HCEC 1CT (cell line): ENCODE results near the gene BMP7.
"Not testable (repeated sequence)": the region's sequence is repeated elsewhere in the genome, so short reads cannot be mapped to it uniquely, and the experiment has no call there.

Experiments used
- DNase-seq: peaks from one replicate; pipeline ENCODE4 v3.0.0-alpha.2; 2017

The BMP7 gene

DNA sequence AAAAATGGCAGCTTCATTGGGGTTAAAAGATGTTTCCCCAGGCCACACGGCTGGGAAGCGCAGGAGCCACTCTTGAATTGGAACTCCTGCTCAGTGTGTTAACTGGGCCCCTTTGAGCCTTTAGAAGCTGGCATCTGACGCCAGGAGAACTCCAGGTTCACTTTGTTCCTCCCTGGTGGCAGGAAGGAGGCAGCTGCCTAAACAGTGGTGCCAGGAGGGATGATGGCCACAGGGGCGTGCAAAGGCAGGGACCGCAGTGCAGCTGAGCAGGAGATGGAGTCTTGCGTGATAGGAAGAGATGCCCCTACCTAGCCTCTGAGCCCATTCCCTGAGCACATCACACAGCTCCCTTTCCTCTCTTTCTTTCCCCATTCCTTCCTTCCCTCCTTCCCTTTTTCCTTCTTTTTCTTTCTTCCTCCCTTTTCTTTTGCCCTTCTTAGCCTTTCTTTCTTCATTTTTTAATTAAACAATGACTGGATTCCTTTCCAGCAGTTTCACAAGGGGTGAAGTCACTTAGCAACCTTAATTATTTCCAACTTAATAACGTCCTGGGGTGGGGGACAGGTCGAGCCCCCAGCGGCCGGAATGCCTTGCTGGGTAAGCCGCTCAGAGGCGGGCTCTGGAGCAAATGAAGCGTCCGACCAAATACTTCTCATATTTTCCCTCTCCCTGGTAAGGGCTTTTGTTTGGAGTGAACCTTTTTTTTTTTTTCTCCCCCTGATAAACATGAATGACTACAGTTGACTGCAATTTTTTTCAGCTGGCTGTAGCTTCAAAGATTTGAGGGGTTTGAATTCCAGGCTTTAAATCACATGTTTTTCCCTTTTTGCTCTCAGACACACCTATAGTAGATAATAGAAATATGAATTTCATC lies 20.8 kb upstream of the BMP7 start:
- no peak for DNase-seq

DNA sequence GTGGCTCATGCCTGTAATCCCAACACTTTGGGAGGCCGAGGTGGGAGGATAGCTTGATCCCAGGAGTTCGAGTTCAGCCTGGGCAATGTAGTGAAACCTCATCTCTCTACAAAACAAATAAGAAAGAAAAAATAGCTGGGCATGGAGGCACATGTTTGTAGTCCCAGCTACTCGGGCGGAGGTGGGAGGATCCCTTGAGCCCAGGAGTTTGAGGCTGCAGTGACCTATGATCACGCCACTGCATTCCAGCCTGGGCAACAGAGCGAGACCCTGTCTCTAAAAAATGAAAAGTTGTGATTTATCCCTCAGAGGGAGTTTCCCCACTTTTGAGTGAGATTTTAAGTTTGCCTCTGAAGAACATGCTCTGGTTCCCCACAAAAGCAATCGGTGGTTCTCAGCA lies 17.4 kb upstream of the BMP7 start:
- DNase-seq, result no peak

DNA sequence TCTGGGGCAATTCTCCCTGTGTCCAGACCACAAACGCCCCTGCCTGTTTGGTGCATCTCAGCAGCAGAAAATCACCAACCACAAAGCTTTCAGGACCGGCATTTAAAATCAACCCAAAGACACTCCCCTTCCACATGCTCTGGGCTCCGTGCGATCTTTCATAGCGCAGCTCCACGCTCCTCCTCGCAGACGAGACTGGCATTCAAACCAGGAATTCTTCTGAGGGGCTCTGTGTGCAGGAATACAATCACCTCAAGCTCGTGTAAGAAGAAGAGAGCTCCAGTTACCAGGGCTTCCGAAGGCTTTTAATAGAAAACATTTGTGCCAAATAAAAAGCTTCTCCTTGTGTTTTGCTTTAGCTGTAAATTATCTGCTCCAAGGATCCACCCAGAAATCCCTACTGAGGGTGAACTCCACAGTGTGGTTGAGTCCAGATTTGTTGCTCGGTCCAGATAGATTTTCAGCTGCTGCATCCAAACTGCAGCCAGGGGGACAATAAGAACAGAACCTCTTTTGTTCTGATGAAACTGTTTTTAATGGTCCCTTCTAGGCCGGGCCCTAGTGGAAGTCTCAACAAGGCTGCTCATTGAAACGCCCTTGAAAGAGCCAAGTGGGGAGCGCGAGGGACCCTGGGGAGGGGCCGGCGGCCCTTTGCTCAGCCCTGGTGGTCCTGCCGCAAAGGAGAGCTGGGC lies 16.4 kb upstream of the BMP7 start:
- DNase-seq, result no peak

DNA sequence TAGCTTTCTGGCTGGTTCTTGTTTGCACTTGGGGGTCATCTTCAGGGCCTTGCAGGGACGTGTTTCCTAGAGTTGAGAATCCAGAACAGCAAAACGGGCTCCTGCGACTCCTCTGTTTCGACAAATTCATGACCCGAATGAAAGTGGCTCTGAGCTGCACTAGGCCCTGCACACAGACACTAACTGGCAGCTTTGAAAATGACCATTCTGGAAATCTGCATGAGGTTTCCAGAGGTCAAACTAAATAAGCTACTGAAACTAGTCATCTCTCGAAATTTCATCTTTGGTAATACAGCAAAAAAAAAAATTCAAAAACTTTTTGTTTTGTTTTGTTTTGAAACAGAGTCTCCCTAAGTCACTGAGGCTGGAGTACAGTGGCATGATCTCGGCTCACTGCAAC lies 15.5 kb upstream of the BMP7 start:
- DNase-seq, result no peak

DNA sequence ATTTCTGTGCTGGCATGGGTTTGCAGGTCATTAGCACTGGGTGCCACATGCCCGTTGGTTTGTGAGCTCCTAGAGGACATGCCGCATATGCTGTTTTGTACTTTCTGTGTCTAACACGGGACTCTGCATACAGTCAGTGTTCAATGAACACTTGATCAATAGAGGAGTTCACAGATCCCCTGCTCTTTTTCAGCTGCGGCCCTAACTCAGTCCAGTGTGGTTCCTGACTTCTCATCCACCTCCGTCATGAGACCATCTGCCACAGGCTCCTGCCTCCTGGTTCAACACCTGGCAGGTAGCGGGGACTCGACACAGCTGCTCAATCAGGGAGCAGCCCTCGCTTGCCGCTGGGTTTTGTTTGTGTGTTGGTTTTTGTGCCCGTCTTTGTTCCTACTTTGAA lies 13.8 kb upstream of the BMP7 start:
- DNase-seq, result no peak

DNA sequence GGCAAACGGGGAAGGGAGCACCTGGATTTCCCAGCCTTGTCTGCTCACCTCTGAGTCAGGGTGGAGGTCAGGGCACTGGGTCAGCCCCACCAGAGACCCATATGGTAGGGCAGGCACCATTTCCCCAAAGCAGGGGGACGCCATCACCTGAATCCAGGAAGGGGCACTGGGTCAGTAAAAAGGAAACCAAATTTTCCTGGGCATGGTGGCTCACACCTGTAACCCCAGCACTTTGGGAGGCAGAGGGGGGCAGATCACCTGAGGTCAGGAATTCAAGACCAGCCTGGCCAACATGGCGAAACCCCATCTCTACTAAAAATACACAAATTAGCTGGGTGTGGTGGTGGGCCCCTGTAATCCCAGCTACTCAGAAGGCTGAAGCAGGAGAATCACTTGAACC lies 13.1 kb upstream of the BMP7 start:
- not testable (repeated sequence) for DNase-seq

DNA sequence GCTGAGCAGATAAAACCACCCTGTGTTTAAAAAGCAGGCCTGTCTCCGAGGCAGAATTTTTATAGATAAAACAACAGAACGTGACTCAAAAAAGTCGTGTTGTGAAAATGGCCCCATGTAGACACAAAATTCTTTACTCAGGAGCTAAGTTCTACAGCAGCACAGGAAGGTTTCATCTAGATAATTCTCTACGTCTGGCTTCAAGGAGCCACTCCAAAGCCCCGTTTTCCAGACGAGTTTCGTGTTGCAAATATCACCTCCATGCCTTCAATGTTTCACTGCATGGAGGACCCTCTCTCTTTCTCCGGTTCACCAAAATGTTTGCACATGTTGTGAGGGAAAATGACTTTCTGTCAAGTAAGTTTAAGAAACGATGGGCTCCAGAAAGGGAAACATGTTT lies 12.0 kb upstream of the BMP7 start:
- no peak for DNase-seq

DNA sequence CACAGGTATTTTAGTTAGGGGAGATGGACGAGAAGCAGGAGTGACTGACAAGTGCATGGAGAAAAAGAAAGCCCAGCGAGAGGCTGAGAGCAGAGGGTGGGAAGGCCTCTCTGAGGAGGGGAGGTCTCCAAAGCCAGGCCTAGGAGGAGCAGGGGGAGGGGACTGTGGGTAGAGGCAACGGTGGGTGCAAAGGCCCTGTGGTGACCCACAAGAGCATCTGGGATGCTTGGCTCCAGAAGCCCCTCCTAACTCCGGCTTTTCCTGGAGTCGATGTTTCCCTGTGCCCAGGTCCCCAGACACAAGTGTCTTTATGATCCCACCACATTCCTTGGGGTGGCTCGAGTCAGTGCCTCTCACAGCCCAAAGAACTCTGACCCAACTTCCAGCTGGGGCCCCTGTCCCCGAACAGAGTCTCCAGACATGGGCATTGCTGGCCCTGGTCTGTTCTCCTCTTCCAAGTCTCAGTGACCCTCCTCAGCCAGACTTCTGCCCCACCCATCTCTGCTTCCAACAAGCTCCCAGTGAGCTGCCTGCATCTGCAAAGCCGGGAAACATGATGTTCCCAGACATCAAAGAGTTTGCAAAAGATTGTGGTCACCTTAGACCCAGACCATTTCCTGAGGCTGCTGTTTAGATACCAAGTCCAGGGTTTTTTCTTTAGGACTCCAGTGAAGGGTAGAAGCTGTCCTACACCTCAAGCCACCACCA lies 11.1 kb upstream of the BMP7 start:
- no peak for DNase-seq

DNA sequence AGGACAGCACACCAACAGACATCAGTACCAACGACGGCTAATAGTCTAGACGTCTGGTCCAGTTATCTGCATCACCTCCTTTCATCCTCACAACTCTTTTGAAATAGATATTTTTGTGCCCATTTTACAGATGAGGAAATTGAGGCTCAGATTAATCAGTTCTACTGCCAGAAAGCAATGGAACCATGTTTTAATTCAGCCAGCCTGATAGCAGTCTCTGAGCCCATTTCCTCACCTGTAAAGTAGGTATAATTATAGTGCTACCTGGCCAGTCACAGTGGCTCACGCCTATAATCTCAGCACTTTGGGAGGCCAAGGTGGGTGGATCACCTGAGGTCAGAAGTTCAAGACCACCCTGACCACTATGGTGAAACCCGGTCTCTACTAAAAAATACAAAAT lies 9.8 kb upstream of the BMP7 start:
- DNase-seq, result no peak

DNA sequence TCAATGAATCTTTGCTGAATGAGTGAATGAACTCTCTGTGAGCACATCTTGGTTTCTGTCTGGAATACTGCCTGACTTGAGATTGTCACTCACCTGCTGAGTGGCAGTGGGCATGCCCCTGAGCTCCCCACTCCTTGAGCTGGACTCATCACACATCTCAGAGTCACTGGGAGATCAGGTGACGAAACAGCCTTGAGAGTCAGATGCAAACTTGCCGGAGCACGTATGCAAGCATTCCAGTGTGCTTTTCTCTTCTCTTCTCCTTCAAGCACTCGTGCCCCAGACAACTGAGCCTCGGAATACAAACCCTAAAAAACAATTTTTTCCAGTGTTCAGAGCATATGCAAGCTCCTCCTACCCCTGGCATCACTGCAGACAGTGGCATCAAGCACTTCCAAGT lies 9.4 kb upstream of the BMP7 start:
- DNase-seq, result no peak

DNA sequence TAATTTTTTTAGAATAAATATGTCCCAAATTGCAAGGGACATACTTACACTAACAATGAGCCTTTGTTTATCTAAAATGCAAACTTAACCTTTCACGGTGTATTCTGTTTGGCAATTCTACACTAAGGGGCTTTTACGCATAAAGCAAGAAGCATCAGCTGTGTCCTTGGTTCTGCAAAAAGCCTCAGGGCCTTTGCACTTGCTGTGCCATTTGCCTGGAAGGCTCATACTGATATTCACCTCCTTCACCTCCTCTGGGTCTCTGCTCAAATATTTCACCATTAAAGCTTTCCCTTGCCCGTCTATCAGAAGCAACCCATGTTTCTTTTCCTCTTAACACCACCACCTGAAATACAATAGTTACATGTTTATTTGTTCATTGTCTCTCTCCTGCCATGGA lies 8.9 kb upstream of the BMP7 start:
- no peak for DNase-seq

DNA sequence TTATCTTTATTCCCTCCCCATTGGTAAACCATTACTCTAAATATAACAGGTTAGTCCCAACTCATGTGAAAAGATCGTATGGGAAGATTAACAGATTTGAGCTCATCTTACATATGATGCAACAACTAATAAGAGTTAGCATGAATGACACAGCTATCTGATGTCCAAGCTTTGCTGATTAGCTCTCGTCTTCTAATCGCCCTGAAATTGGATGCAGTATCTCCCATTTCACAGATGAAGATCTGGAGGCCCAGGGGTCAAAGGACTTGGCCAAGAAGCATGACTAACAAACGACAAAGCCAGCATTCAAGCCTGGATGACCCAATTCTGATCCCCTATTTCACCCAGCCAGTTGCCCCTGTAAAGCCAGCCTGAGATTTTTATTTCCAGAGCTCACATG lies 8.4 kb upstream of the BMP7 start:
- DNase-seq, result no peak

DNA sequence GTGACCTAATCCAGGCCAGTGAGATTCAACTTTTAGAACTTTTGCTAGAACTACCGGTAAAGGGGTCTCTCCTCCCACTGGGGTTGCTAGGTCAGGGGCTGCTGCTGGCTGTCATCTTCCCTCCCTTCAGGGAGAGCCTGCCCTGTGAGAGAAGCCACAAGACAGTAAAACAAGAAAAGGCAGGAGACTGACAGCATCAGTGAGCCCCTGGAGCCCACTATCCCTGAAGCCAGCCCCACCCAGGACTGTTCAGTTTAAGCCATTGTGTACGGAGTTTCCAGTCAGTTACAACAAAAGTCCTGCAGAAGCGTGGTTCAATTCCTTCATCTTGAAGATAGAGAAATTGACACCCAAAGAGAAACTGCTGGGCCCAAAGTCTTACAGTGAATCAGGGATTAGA lies 7.9 kb upstream of the BMP7 start:
- no peak for DNase-seq

DNA sequence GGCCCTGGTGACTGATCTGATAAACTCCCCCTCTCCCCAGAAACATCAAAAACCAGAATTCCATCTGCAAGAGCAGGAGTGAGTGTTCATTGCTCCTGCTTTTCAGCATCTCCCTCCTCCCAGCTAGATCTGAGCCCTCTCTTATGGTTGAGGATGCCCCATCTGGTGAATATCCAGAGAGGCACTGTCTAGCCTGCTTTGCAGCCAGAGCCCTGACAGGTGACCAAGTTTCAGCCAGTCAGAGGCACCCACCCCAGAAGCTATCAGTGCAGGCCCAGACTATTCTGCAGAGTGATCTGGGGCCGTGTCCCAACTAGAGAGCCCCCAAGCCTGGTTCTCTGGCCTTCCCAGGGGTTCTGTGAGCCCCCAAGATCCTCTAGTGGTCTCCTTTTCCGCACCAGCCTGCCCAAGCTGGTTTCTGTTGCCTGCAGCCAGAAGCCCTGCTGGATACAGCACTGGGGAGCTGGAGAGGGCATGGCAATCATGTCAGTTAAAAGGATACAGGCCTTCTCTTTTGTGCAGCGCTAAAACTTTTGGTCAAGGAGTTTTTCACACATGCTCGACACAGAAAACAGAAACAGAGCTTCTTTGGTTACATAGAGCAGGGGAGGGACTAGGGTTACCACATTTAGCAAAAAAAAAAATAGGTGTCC lies 6.6 kb upstream of the BMP7 start:
- no peak for DNase-seq

DNA sequence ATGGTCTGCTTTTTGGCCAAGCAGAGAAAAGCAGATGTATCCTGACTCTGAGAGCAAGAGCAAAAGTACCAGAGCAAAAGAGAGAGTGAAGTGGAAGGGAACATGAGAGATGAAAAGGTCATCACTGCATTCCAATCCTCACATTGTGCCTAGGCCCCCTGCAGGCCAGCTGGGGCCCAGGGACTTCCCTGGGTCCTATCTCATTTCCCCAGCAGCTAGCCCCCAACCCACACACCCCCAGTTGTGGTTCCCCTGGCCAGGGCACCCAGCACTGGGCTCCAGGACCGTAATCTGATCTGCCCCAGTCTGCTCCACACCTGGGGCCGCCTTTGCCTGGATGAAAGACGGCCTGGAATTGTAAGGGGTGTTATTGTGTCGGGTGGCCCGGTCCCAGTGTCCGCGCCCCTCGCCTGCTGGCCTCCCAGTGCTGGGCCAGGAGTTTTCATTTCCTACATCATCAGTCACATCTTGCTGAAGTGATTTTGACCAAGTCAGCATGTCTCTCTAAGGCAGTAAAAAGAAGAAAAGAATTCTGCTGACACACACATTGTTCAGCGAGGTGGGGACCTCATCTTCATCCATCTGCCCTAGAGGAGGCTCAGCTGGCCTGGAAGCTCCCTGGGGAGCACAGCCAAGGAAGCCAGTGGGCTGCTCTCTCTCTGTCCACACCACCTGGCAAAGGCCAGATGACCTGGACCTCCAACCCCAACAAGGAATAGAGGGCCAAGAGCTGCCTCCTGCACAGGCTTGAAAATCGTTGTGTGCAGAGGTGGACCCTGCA lies 4.0 kb upstream of the BMP7 start:
- DNase-seq, result no peak

DNA sequence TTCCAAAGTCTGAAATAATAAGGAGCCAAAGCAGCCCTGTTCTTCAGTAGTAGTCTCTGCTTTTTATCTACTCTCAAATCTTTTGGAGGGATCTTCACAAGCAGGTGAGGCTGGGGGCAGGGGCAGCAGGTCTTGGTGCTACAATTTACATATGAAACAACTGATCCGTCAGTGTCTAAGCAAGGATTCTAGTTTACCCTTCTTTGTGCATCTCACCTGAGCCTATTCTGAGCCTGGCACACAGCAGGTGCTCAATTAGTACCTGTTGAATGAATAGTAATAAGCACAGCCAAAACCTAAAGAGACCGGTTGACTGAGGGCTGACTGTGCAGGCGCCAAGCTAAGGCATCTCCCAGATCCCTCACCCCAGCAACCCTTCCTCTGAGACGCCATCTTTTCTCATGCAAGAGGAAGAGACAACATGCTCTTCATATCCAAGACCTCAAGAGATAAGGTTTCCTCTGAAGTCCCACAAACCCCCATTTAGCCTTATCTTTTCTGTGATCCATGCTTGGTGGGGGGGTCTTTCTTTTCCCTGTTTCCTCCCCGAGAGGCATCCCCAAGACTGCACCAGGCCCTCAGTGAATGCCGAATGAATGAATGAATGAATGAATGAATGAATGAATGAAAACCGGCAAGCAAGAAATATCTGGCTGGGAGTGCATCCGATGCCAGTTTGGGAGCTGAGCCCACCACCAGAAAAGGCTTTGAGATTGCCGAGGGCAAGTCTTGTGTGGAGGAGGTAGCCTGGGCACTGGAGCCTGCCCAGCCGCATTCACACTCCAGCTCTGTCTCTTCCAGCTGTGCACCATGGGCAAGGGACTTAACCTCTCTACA lies 2.9 kb upstream of the BMP7 start:
- no peak for DNase-seq

DNA sequence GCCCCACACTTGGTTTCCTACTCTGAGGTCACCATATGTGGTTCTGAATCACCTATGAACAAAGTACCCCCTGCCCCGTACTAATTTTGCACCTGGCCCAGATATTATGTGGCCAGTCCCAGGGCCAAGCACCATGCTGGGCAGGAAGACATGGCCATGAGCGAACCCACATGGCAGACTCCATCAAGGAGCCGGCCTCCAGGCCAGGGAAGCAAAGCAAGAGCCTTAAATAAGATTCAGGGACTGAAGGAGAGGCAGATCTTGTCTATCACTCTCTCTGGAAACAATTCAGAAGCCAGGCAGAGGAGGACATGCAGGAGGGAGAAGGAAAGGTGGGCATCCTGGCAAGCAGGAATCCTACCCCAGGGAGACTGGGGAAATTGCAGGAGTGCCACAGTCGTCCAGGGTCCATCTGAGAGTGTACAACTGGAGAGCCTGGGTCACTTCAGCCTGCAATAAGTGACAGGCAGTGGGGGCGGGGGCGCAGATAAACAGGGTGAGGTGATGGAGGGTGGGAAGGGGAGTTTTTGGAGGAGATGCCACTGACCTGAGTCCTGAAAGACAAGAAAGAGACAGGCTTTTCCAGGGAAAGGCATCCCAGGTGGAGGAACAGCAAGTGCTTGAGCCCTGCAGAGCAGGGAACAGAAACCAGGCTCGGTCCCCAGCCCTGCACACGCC lies 2.1 kb upstream of the BMP7 start:
- no peak for DNase-seq

DNA sequence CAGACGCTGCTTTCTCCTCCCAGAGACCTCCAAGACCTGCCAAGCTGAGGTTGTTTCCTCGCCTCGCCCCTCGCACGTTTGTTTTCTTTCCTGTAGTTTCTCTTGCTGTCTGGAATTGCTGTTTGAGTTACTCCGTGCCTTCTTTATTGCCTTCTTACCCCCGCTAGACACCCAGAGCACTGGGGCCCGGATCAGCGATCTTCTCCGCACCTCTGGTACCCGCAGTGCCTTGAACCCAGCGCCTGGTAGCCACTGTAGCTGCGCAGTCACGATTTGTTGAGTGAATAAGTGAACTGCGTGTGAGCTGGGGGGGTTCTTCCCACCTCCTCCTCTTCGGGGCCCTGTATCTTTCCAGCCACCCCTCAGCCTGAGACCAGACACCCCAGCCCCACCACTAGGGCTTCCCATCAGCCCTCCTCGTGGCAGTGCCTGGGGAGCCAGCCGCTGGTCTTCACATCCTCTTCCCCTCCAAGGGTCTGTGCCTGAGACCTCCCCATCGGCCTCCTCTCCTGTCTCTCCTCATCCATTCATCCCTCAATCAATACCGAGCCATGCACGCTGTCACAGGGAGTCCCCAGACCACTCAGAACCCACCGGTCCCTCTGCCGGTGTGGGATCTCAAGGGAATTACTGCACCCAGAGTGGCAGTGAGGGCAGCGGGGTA lies 849 bp upstream of the BMP7 start:
- DNase-seq, result no peak

DNA sequence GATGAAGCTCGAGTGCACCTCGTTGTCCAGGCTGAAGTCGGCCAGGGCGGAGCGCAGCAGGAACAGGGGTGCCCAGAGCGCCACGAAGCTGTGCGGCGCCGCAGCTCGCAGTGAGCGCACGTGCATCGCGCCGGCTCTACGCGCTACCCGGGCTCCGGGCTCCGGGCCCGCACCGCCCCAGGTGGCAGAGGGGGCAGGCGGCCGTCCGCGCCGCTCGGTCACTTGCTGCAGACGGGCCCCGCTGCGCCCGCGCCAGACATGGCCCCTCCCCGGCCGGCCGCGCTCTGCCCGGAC lies 497 bp downstream of the BMP7 start:
- DNase-seq, result no peak

DNA sequence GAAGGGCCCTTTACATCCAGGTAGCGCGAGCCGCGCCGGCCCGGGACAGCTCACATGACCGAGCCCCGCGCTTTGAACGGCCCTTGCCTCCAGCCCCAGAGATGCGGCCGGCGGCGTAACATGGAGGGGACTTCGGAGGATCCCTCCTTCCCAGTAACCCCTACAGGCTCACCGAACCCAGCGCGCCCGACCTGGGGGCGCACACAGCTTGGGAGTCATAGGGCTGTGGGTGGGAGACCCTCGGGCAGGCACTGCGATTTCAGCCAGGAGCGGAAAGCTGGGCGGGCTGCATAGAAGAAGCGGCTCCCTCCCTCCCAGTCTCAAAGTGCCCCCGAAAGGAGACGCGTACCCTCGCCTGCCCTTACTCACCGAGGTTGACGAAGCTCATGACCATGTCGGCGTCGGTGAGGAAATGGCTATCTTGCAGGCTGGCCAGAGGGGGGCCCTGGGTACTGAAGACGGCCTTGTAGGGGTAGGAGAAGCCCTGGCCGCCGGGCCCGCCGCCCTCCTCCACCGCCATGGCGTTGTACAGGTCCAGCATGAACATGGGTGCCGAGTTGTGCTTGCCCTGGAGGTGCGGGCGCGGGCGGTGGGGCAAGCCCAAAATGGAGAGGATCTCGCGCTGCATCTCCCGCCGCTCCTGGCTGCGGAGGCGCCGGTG lies 975 bp downstream of the BMP7 start:
- no peak for DNase-seq
